IMR-90 (cell line): ENCODE measurements around the gene PIGW. TPM values are rescaled to one million over a fixed set of nuclear protein-coding genes. Genes with fewer than 3 reads are reported as not detected.

Source experiments
- ATAC-seq: fragments of 200-7000 bp; cut with Tn5 transposase; 2 replicates; pipeline ENCODE4 v1.9.1; 2020; ENCODE audit warnings: low read depth, mild to moderate bottlenecking, moderate library complexity
- BruUV-seq: library from RNA; stranded (reverse); fragments of 400-500 nt; replicated peaks from 2 replicates; lab custom pipeline; 2021; lab: Mats Ljungman, UMichigan
- CTCF ChIA-PET: fragments of 300-600 bp; formaldehyde crosslinking; extraction: SDS; loops from one replicate; lab custom pipeline; 2021; ENCODE audit warnings: antibody characterized with exemption; lab: Yijun Ruan, JAX
- POLR2A ChIA-PET: fragments of 300-600 bp; sonication (Branson Sonifier 250); formaldehyde crosslinking; loops from one replicate; lab custom pipeline; 2022; ENCODE audit warnings: antibody characterized with exemption; ENCODE audit not compliant: unreplicated experiment; lab: Charles Lee
- DNase-seq: peaks from one replicate; pipeline ENCODE4 v3.0.0; 2013
- H2AFZ ChIP-seq: replicated peaks from 2 replicates; pipeline ENCODE3; 2013; ENCODE audit warnings: low read length, mild to moderate bottlenecking; ENCODE audit not compliant: poor library complexity
- H2AK5ac ChIP-seq: 2 replicates; pipeline ENCODE4 v1.6.1; 2013; ENCODE audit warnings: low read depth, low read length, inconsistent platforms
- H2AK9ac ChIP-seq: replicated peaks from 2 replicates; pipeline ENCODE3; 2013; ENCODE audit warnings: mild to moderate bottlenecking, low read depth, low read length, moderate library complexity; ENCODE audit not compliant: poor library complexity
- H2BK120ac ChIP-seq: 2 replicates; pipeline ENCODE4 v1.6.1; 2013; ENCODE audit warnings: low read depth, low read length, inconsistent platforms
- H2BK15ac ChIP-seq: 3 replicates; pipeline ENCODE4 v1.6.1; 2013; ENCODE audit warnings: low read depth, low read length, inconsistent platforms
- H2BK20ac ChIP-seq: 2 replicates; pipeline ENCODE4 v1.6.1; 2013; ENCODE audit warnings: low read depth, mild to moderate bottlenecking, inconsistent platforms, low read length, moderate library complexity
- H2BK5ac ChIP-seq: 2 replicates; pipeline ENCODE4 v1.6.1; 2013; ENCODE audit warnings: mild to moderate bottlenecking, low read depth, low read length, inconsistent platforms; ENCODE audit not compliant: poor library complexity, severe bottlenecking
- H3K14ac ChIP-seq: replicated peaks from 2 replicates; pipeline ENCODE4 v1.6.1; 2013; ENCODE audit warnings: low read depth, low read length, inconsistent platforms
- H3K18ac ChIP-seq: 2 replicates; pipeline ENCODE4 v1.6.1; 2013; ENCODE audit warnings: low read depth, low read length, control low read depth
- H3K23ac ChIP-seq: 2 replicates; pipeline ENCODE4 v1.6.1; 2013; ENCODE audit warnings: low read depth, low read length, inconsistent platforms
- H3K27ac ChIP-seq: 2 replicates; pipeline ENCODE4 v1.5.1; 2013; ENCODE audit warnings: mild to moderate bottlenecking, control low read depth, low read length; ENCODE audit not compliant: insufficient read depth
- H3K27me3 ChIP-seq: 2 replicates; pipeline ENCODE4 v1.6.1; 2013; ENCODE audit warnings: low read length; ENCODE audit not compliant: control insufficient read depth, insufficient read depth
- H3K36me3 ChIP-seq: 2 replicates; pipeline ENCODE4 v1.6.1; 2013; ENCODE audit warnings: low read length, mixed read lengths; ENCODE audit not compliant: control insufficient read depth, insufficient read depth
- H3K4ac ChIP-seq: 2 replicates; pipeline ENCODE4 v1.6.1; 2013; ENCODE audit warnings: low read depth, low read length, inconsistent platforms
- H3K4me1 ChIP-seq: 2 replicates; pipeline ENCODE4 v1.6.1; 2013; ENCODE audit warnings: low read length, mixed read lengths; ENCODE audit not compliant: control insufficient read depth, insufficient read depth
- H3K4me2 ChIP-seq: 2 replicates; pipeline ENCODE4 v1.6.1; 2013; ENCODE audit warnings: low read depth, mild to moderate bottlenecking, control low read depth, low read length, moderate library complexity
- H3K4me3 ChIP-seq: 2 replicates; pipeline ENCODE4 v1.5.1; 2013; ENCODE audit warnings: low read depth, mild to moderate bottlenecking, control low read depth, low read length, moderate library complexity; ENCODE audit not compliant: insufficient read depth
- H3K56ac ChIP-seq: 2 replicates; pipeline ENCODE4 v1.6.1; 2013; ENCODE audit warnings: low read length, inconsistent platforms; ENCODE audit not compliant: insufficient read depth; ENCODE audit errors: extremely low read depth
- H3K79me1 ChIP-seq, 2 experiments: 2 replicates each; pipeline ENCODE4 v1.6.1; 2013; ENCODE audit warnings: low read length in 2 of 2, inconsistent platforms in 1 of 2, low read depth in 1 of 2
- H3K9ac ChIP-seq: 2 replicates; pipeline ENCODE4 v1.6.1; 2013; ENCODE audit warnings: low read depth, low read length, control low read depth
- H3K9me1 ChIP-seq: 2 replicates; pipeline ENCODE4 v1.6.1; 2013; ENCODE audit warnings: low read length, inconsistent platforms; ENCODE audit not compliant: insufficient read depth
- H3K9me3 ChIP-seq: 2 replicates; pipeline ENCODE4 v1.6.1; 2013; ENCODE audit warnings: low read length; ENCODE audit not compliant: control insufficient read depth, insufficient read depth
- H4K20me1 ChIP-seq: 2 replicates; pipeline ENCODE4 v1.6.1; 2013; ENCODE audit warnings: low read length, inconsistent platforms; ENCODE audit not compliant: insufficient read depth
- H4K5ac ChIP-seq: 2 replicates; pipeline ENCODE4 v1.6.1; 2013; ENCODE audit warnings: mild to moderate bottlenecking, low read depth, low read length, control low read depth
- H4K8ac ChIP-seq, 2 experiments: 2 replicates each; pipeline ENCODE4 v1.6.1; 2013; ENCODE audit warnings: low read depth in 2 of 2, low read length in 2 of 2, control low read depth in 1 of 2, inconsistent platforms in 1 of 2
- H4K91ac ChIP-seq: 2 replicates; pipeline ENCODE4 v1.6.1; 2013; ENCODE audit warnings: low read depth, low read length, inconsistent platforms; ENCODE audit not compliant: insufficient read depth
- BHLHE40 ChIP-seq: fragments of 150-350 bp; IDR thresholded peaks from 2 replicates; pipeline ENCODE4 v1.6.1; 2016; ENCODE audit warnings: mild to moderate bottlenecking, low read depth, low read length
- CEBPB ChIP-seq: IDR thresholded peaks from 2 replicates; pipeline ENCODE4 v1.6.1; 2012; ENCODE audit warnings: low read depth, low read length, improper control_type of control experiment
- CHD1 ChIP-seq: IDR thresholded peaks from 2 replicates; pipeline ENCODE4 v1.6.1; 2012; ENCODE audit warnings: low read depth, low read length, improper control_type of control experiment
- CTCF ChIP-seq: conservative IDR thresholded peaks from 2 replicates; pipeline ENCODE4 v1.5.1; 2012; ENCODE audit warnings: mild to moderate bottlenecking, low read depth, low read length, improper control_type of control experiment
- ELK1 ChIP-seq: fragments of 150-350 bp; IDR thresholded peaks from 2 replicates; pipeline ENCODE4 v1.6.1; 2016; ENCODE audit warnings: low read depth, mild to moderate bottlenecking, low read length, moderate library complexity, borderline replicate concordance
- FOS ChIP-seq: fragments of 150-350 bp; IDR thresholded peaks from 2 replicates; pipeline ENCODE4 v1.6.1; 2016; ENCODE audit warnings: low read depth, low read length
- MAFK ChIP-seq: IDR thresholded peaks from 2 replicates; pipeline ENCODE4 v1.6.1; 2012; ENCODE audit warnings: low read depth, low read length, improper control_type of control experiment
- MAZ ChIP-seq: IDR thresholded peaks from 2 replicates; pipeline ENCODE4 v1.6.1; 2012; ENCODE audit warnings: low read depth, mild to moderate bottlenecking, low read length, improper control_type of control experiment, moderate library complexity, borderline replicate concordance
- NFE2L2 ChIP-seq: fragments of 150-350 bp; IDR thresholded peaks from 2 replicates; pipeline ENCODE4 v1.6.1; 2016; ENCODE audit warnings: low read depth, mild to moderate bottlenecking, low read length
- POLR2A ChIP-seq: IDR thresholded peaks from 2 replicates; pipeline ENCODE4 v1.6.1; 2012; ENCODE audit warnings: mild to moderate bottlenecking, low read depth, low read length
- RAD21 ChIP-seq: IDR thresholded peaks from 2 replicates; pipeline ENCODE4 v1.6.1; 2012; ENCODE audit warnings: low read length, improper control_type of control experiment
- RCOR1 ChIP-seq: IDR thresholded peaks from 2 replicates; pipeline ENCODE4 v1.6.1; 2012; ENCODE audit warnings: mild to moderate bottlenecking, low read length, improper control_type of control experiment; ENCODE audit not compliant: insufficient replicate concordance
- USF2 ChIP-seq: fragments of 150-350 bp; IDR thresholded peaks from 2 replicates; pipeline ENCODE4 v1.6.1; 2017; ENCODE audit warnings: mild to moderate bottlenecking, antibody characterized with exemption, low read length, low read depth
- WGBS, 2 experiments: methylation state at CpG; one replicate each; pipeline versions ENCODE4 v1.1.5 to v1.1.7; 2013; ENCODE audit warnings: missing lambda C conversion rate in 2 of 2; ENCODE audit not compliant: insufficient read length in 1 of 2; ENCODE audit errors: extremely low coverage in 2 of 2; 5-methylcytosine and 5-hydroxymethylcytosine counted together
- dilution Hi-C: fragments of 300-500 bp; cut with HindIII; formaldehyde crosslinking; loops from one replicate; pipeline ENCODE4 v1.14.3; 2018; ENCODE audit warnings: low sequenced_read_pairs; ENCODE audit not compliant: unreplicated experiment
- in situ Hi-C: fragments of 300-500 bp; cut with MboI; formaldehyde crosslinking; loops from 3 replicates; pipeline ENCODE4 v1.14.3; 2019; ENCODE audit warnings: low sequenced_read_pairs, inconsistent platforms, mixed read lengths
- intact Hi-C: fragments of 100-400 bp; cut with micrococcal nuclease; formaldehyde crosslinking; loops from 2 replicates; pipeline ENCODE4 v1.10.0; 2022
- polyA plus RNA-seq, 3 experiments: library from polyadenylated mRNA; depleted of rRNA; stranded (reverse); fragments of >200 nt; gene quantifications; 2 replicates each; pipeline ENCODE4 v1.2.3, GENCODE V29; 2012; ENCODE audit warnings: low replicate concordance in 1 of 3
- total RNA-seq: library from RNA; depleted of rRNA; stranded (reverse); fragments of >200 nt; gene quantifications from 2 replicates; pipeline ENCODE4 v1.2.3, GENCODE V29; 2012

PIGW gene
- total and polyA plus RNA-seq, 2 of the 4 experiments (the other 2 are of a cell fraction): 4.5 to 5.5 TPM

- Histone ChIP-seq H3K23ac (no peak overlapping the region), H3K9ac (no peak overlapping the region), H4K91ac (no peak overlapping the region), H3K14ac (no peak overlapping the region), H3K9me3 (no peaks in the 10 kb centered on the region), H2BK15ac (no peak overlapping the region), H3K36me3 (peaks cover 31% of the 10 kb centered on the region), H3K56ac (no peak overlapping the region), H3K4me2 (no peak overlapping the region), H3K4me1 (no peaks in the 10 kb centered on the region), H2BK120ac (no peak overlapping the region), H2AK5ac (no peak overlapping the region), H4K5ac (no peak overlapping the region), H4K20me1 (no peaks in the 10 kb centered on the region), H2AFZ (no peak overlapping the region), H3K27ac (no peak overlapping the region), H3K4me3 (no peak overlapping the region), H2AK9ac (no peak overlapping the region), H3K79me1 (peaks cover 12 to 17% of the 10 kb centered on the region in 2 experiments), H2BK5ac (no peak overlapping the region), H4K8ac (no peak overlapping the region), H3K18ac (no peak overlapping the region), H2BK20ac (no peak overlapping the region), H3K27me3 (no peaks in the 10 kb centered on the region), H3K4ac (no peak overlapping the region), H3K9me1 (peaks cover 6% of the 10 kb centered on the region; the same call in 1 of the 2 replicates)
- no peak for ATAC-seq
- no peak for TF ChIP-seq ELK1
- TF ChIP-seq RAD21: no peak
- TF ChIP-seq MAZ: no peak
- no peak for TF ChIP-seq CEBPB
- TF ChIP-seq USF2: no peak
- TF ChIP-seq BHLHE40: no peak
- TF ChIP-seq RCOR1: no peak
- no peak for TF ChIP-seq FOS
- TF ChIP-seq CHD1: no peak
- no peak for TF ChIP-seq NFE2L2
- no peak for TF ChIP-seq POLR2A
- TF ChIP-seq CTCF: no peak
- TF ChIP-seq MAFK: no peak
- CTCF ChIA-PET: no interaction called here
- dilution Hi-C loops: no loop called here
- intact Hi-C loops: no loop called here
- BruUV-seq: no TSS peak
- DNase-seq: no peak
- in situ Hi-C loops: no loop called here
- POLR2A ChIA-PET: no interaction called here
- WGBS, 2 experiments: no CpG with 5 or more reads among the region's 2 CpGs
These were observed 11.7 kb upstream of the PIGW start for GRCh38 chr17:36523113-36523512.
